ENCODE data around the gene PDSS2.

Gene PDSS2

DNA sequence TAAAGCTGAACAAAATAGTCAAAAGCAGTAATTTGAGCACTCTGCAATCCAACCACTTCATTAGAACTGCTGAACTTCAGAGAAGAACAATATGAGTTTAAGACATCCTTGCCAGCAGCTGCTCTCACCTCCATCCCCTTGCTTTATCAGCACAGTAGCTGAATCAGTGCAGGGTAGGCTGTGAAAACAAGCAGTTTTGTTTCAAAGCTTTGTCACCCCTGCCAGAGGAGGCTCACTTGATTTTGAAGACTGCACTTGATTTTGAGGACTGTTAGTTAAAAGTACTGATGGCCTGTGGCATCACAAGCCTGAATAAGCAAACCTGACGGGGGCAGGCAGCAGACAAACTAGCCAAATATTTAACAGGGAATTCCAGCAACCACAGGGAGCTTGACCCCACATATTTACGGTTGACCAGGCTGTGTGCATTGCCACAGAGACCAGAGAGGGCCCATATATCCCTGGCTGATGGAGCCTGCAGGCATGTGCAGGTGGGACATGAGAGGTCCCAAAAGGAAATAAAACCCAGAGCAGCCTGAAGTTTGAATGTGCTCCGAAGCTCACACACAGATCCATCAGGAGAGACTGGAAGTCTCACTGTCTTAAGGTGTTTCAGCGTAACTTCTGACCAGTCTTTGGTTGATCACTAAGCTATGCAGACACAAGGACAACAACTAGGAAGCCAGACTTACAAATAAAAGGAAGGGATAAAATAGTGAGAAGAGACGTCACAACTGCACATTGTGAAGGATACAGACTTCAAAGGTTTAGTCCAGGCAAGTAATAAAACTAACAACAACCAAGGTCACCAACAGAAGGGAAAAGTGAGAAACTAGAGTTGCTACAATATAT lies 97.4 kb downstream of the PDSS2 start:
- DNase-seq (ENCODE audit: low read depth), result no peak

DNA sequence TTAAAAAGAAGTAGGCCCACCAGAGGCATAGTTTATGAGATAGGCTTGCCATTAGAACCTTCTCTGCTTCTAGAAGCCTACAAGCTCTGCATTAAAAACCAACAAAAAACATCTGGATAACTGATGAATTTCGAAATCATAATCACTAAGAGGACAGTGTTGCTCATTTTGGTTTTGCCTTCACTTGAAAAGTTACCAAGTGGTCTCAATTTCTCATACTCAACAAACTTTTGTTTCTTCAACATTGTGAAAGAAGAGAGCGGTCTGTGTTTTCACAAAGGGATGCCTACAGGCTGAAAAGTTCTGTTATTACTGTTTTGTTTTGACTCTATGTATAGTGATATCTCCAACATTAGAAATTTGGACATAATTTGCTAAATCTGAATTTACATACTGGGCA lies 98.9 kb downstream of the PDSS2 start:
- no peak for DNase-seq (ENCODE audit: low read depth)

DNA sequence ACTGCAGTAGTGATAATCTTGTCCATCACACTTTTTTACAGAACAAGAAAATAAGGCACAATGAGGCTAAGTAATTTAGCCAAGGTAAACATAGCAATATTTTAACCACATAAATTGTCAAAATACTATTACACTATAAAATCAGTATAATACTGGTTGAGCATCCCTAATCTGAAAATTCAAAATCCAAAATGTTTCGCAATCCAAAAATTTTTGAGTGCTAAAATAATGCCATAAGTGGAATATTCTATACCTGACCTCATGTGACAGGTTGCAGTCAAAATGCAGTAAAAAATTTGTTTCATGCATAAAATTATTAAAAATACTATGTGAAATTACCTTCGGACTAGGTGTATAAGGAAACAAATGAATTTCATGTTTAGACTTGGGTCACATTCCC lies 101.5 kb downstream of the PDSS2 start:
- no peak for DNase-seq (ENCODE audit: low read depth)

DNA sequence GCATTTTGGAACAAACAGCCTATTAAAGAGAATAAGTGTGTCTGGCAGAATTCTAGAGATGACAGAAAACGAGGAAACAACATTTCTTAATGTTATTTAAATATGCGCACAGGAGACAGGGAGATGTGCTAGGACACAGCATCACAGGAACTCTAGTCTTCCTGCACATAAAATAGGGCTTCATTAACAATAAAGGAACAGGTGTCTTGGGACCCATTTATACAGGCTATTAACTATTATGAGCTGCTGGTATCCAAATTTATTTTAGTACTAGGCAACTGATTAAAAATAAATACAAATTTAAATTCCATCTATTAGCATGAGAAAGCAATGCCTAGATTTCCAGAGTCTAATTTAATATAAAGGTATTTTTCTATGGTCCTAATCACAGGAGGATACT lies 102.3 kb downstream of the PDSS2 start:
- no peak for DNase-seq (ENCODE audit: low read depth)

DNA sequence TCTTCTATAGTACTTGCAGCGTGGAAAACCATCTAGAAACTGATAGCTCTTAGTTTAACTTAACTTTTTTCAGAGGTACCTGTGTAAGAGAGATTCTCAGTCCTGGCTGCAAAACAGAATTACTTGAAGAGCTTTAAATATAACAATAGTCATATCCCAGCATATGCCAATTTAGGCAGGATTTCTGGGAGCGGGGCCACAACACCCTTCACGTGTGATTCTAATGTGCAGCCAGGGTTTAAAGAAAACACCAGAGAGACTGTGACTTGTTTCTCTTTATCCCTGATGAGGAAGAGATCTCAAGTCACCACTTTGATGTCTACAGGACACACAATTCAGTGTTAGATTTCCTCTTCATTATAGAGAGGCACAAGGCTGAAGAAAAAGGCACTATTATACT lies 103.7 kb downstream of the PDSS2 start:
- no peak for DNase-seq (ENCODE audit: low read depth)

DNA sequence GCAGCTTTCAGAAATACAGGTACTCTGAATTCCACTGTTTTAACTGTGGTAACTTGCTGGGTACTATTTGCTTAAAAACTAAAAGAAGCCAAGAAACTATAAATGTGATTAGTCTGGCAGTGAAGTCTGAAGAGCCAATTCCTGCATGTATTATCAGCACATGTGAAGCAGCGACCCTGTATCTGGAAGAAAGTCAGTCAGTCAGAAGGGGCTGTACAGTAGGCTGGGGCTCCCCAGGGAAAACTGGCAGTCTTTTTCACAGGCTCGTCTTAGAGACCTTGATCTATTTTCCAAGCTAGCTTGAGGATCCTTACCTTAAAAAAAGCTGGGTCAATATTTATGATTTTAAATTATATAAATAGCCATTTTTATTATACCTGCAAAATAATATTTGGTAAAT lies 104.9 kb downstream of the PDSS2 start:
- DNase-seq (ENCODE audit: low read depth), result no peak

DNA sequence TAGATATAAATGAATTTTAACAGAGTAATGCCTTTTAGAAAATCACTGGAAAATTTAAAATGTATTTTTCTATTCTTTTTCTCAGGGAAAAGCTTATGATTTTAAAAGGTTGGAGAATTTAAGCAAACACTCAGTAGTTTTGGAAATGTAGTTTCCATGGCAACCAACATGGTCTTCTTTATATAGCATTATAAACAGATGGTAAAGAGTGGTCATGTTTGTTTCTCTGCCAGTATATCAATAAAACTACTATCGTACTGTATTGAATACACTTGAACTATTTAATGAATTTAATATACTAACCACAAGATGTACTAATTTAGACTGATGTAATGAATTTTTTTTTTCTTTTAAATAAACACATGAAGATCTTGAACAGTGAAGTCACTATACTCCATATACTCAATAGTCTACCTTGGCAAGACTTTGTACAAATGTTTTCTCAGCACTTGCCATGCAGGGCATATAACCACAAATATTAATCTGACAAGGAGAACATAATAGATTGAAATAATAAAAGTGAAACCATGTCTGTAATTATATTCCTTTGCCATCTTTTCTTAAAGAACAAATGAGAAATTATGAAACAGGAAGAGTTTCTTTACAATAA lies 105.5 kb downstream of the PDSS2 start:
- DNase-seq (ENCODE audit: low read depth), result no peak

DNA sequence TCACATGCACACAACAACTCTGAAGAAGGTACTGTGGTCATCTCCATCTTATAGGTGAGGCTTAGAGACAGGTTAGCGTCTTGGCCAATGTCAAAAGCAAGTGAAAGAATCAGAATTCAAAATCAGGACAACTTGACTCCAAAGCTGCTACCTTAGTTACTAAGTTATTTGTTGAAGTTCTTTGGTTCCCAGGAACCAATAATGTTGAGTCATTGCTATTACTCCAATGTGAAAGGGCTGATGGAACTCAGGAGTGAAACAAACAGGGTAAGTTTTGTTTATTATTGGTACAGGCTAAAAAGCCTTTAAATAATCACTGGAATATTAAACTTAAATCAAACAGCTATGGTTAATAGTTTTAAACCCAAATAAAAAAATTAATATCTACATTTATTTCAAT lies 111.1 kb downstream of the PDSS2 start:
- DNase-seq (ENCODE audit: low read depth), result no peak

DNA sequence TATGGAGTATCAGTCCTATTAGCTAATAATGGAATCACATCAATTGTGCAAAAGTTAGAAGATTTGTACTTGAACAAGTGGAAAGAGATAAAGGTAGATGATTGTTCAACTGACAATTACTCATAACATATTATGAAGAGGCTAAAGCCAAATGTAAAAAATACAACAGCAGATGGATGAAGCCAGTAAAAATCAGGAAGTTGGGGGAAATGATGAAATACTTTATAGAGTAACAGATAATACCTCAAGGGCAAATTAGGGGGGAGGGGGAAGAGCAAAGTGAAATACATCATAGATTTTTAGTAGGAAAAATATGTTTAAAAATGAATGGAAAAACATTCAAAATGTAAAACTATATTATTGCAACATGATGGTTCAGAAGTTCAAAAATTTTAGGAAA lies 114.0 kb downstream of the PDSS2 start:
- DNase-seq (ENCODE audit: low read depth), result no peak

DNA sequence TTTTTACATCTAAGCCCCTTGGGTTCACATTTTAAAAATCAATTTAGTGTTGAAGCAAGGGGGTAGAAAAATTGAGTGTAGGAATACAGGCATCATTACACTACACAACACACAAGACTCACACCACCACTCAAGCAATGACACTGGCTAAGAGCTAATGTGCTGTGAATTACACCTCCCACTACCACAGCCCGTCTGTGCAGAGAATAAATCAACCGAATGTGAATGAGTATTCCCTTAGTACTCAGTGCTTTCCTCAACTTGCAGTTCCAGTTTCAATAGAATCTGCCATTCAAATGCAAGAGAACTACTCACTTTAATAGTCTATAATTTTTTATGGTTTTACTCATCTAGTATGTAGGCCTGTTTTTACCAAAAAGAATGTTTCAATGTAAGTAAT lies 114.4 kb downstream of the PDSS2 start:
- no peak for DNase-seq (ENCODE audit: low read depth)

DNA sequence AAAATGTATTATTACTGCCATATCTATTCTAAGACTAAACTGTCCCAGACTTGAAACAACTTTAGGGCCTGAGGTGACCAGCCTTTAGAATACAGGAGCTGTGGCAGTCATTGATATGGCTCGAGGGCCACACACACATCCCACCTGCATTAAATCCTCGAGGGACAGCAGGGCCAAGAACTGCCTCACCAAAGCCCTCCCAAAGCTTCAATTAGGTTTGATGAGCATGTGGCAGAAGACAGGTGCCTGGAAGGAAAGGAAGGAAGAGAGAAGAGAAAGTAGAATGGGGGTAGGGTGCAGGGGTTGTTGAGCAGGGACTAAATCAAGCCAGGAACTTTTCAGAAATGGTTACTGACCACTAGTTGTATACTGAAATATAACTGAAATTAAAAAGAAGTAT lies 115.0 kb downstream of the PDSS2 start:
- no peak for DNase-seq (ENCODE audit: low read depth)

DNA sequence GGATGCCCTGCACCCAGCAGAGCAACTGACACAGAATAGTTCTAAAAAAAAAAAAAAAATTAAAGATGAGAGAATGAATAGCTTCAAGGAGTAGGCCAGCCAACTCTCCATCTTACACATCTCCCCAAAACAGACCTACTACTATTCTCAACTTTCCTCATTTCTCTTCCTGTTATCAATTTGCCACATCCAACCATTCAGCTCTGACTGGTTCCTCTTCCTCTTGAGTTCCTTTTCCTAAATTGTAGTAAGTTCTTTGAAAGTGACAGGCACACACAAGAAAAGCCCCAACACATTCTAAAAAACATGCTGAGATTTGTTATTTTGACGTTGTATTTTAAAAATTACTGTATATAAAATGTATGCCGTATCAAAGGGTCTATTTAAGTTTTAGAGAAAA lies 117.2 kb downstream of the PDSS2 start:
- DNase-seq (ENCODE audit: low read depth), result no peak

DNA sequence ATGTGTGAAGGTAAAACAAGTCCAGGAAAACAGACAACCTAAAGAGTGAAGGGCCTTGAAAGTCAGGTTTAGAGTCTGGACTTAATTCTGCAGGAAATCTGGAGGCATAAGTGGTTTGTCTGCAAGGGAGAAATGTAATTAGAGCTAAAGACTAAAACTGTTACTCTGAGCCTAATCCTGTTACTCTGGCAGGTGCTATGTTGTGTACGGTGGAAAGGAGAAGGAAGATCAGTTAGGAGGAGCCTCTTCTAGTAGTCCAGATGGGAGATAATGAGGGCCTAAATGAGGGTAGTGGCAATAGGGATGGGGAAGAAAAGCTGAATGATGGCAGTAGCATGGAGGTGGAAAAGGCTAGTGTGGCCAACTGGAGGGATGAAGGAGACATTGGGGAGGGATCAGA lies 118.5 kb downstream of the PDSS2 start:
- no peak for DNase-seq (ENCODE audit: low read depth)

DNA sequence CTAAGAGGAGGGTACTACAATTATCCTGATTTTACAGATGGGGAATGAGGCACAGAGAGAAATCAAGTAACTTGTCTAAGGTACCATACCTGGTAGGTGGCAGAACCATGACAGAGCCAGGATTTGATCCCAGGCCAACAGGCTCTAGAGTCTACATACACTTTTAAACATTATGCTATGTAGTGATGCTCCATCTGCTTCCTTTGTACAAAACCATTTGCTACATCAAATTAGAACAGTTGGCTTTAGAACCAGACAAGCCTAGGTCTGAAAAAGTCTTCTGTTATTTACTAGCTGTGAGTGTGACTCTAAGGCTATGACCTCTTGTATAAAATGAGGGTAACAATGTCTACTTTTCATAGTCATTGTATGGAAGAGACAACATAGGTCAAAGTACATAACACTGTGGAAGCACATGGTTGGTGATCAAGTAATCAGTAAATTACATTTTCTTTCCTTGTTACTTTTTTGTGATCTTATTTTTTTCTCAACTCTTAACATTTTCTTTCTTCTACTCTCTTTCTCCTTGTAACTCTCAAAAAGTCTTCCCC lies 122.1 kb downstream of the PDSS2 start:
- no peak for DNase-seq (ENCODE audit: low read depth)

DNA sequence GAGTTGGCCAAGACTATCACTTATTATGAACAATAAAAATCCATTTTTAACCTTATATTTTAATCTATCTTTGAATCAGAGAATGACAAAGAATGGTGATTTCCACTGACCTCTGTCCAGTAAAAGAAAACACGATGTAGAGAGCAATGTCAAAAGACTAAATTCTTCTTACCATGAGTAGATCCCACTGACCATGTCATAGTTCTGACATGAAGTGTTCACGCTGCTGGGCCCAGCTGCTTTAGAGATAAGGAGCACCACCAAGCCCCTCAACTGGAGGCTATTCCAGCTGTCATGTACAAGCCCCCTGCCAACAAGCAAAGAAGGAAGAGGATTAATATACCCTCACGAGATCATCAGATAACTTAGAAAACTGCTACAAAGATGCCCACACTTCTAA lies 125.3 kb downstream of the PDSS2 start:
- DNase-seq (ENCODE audit: low read depth), result no peak

DNA sequence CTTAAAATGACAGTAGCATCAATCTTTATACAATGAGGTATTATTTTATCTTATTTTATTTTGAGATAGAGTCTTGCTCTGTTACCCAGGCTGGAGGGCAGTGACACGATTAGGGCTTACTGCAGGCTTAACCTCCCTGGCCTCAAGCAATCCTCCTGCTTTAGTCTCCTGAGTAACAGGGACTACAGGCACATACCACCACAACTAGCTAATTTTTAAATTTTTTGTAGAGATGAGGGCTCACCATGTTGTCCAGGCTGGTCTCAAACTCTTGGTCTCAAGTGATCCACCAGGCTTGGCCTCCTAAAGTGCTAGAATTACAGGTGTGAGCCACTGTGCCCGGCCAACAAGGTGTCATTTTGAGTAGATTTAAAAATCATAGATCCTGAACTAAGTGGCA lies 125.9 kb downstream of the PDSS2 start:
- no peak for DNase-seq (ENCODE audit: low read depth)

DNA sequence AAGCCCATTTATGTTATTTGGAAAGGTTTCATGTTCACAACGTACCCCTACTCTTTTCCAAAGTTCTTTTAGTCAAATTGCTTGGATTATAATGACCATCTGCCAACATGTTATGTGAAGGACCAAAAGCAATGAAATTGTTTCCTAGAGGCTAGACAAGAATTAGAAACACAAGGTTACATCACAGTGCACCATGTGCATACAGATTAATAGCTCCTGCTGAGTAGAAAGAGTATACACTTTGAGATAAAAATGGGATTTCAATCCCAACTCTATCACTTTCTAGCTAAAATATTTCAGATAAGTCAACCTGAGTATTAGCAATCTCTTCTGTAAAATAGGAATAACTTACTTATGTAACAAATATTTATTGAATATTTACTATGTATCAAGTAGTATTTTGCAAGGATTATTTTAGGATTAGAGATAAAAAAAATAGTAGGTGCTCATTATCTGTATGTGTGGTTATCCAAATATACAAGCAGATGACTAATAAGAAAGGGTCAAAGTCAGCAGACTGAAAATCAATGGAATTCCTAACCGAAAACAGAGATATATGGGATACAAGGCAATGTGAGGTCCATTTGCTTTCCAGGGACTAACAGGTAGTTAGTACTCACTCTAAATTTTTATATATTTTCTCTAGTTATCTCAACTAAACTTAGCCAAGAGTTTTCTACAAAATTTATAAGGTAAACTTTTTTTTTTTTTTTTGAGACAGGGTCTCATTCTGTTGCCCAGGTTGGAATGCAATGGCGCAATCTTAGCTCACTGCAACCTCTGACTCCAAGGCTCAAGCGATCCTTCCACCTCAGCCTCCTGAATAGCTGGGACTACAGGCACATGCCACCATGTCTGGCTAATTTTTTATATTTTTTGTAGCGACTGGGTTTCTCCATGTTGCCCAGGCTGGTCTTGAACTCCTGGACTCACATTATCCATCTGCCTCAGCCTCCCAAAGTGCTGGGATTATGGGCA lies 127.7 kb downstream of the PDSS2 start:
- DNase-seq (ENCODE audit: low read depth), result no peak

DNA sequence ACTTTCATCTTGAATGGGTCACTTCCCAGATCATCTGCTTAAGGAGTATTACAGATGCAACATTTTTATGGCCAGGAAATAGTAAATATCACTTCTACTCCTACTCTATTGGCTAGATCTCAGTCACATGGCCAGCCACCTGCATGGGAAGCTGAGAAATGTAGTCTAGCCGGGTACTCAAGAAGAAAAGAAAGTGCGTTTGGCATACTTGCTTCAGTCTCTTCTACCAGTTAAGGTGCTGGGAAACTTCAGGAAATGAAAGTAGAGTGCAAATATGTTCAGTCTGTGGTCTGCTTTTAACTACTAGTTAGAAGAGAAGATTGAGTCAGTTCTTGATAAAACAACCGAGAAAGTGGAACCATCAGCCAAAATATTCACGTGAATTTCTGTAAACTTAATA lies 129.2 kb downstream of the PDSS2 start:
- no peak for DNase-seq (ENCODE audit: low read depth)

DNA sequence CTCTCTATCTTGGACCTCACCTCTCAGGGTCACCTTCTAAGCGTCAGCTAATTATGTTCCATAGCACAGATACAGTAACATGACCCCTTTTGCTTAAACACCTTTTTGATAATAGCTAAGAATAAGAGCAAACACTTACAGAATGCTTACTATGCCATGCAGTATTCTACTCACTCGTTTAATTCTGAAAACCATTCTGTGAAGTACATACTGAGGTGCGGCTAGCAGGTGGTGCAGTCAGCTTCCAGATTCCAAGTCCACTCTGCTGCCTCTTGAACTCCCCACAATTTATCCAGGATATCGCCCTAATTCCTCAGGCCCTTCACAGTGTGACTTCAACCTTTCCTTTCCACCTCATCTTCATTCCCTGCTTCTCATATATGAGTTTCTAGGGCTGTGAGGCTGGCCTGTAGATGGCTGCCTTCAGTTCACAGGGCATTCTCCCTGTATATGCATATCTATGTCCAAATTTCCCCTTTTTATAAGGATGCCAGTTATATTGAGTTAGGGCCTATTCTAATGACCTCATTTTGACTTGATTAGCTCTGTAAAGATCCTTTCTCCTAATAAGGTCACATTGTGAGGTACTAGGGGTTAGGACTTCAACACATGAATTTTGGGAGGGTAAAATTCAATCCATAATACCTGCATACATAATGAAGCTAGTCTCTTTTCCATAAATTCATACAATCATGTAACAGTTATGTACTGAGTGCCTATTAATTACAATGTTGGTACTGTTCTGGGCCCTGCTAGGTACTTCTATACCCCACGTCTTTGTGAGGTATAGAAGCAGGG lies 130.1 kb downstream of the PDSS2 start:
- DNase-seq (ENCODE audit: low read depth), result no peak

DNA sequence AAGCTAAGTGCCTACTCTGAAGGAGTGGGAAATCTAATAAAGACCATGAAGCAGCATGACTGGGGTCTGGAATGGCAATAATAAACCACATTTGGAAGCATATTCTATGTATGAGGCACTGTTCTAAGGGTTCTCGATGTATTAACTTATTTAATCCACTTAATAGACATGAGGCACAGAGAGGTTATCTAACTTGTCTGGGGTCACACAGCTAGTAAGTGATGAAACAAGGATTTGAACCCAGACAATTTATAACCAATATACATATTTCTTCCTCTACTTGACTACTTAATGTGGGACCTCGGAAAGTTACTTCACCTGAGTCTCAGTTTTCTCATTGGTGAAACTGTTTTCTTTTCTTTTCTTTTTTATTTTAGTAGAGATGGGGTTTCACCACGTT lies 131.3 kb downstream of the PDSS2 start:
- DNase-seq (ENCODE audit: low read depth), result no peak

DNA sequence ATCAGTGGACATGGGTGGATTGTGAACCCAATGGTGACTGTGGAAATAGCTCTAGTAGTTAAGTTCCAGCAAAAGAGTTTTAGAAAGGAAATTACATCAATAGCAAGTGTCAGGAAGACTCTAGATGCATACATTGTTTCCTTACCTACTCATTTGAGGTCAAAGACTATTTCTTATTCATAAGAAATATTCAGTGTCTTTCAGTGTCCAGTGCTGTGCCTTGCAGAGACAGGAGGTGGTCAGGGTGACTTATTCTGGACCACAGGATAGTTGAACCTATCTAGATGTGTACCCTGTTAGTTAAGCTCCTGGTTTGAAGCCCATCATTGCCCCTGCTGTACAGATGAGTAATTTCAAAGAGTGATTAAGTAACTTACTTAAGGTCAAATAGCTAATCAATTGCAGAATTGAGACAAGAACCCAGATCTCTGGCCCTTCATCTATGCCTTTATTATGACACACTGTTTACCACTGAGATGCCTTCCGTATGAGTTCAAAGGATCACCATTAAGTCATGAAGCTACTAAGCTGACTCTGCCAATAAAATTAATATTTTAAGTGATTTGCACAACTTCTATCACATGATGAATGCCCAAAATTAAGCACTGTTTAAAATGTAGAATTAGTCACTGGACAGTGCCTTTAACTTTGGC lies 136.1 kb downstream of the PDSS2 start:
- DNase-seq (ENCODE audit: low read depth), result no peak

All from stimulated activated CD8-positive, alpha-beta memory T cell treated with anti-CD3 and anti-CD28 coated beads, Interleukin-12 subunit alpha, Interleukin-12 subunit beta, amount 100 ng/mL, for 1 hour (primary cell).